Spleen (tissue), 11 donors: Measurements from ENCODE around the gene TSHZ2. TPM values are rescaled to one million over a fixed set of nuclear protein-coding genes. Genes with fewer than 3 reads are reported as not detected.

Experiments used
- DNase-seq: peaks from one replicate; pipeline ENCODE4 v3.0.0-alpha.2; 2020
- H3K27ac ChIP-seq, 8 donors: fragments of 200-600 bp; sonication (generic) in 7 of 8; 1 replicate in 4 of 8; 2 replicates in 4 of 8; pipeline versions ENCODE4 v1.5.0 to v1.8.0; 2016 to 2021; ENCODE audit warnings: inconsistent platforms in 4 of 8, mild to moderate bottlenecking in 4 of 8, moderate library complexity in 1 of 8
- H3K27me3 ChIP-seq, 7 donors: fragments of 200-600 bp; sonication (generic) in 6 of 7; replicated peaks in 1 of 7; 1 replicate in 4 of 7; 2 replicates in 3 of 7; pipeline versions ENCODE4 v1.5.0 to v1.8.0; 2016 to 2021; ENCODE audit warnings: inconsistent platforms in 3 of 7, mild to moderate bottlenecking in 1 of 7
- H3K36me3 ChIP-seq, 6 donors: fragments of 200-600 bp; sonication (generic) in 5 of 6; 1 replicate in 4 of 6; 2 replicates in 2 of 6; pipeline versions ENCODE4 v1.5.0 to v1.8.0; 2016 to 2021; ENCODE audit warnings: inconsistent platforms in 2 of 6
- H3K4me1 ChIP-seq, 6 donors: fragments of 200-600 bp; sonication (generic) in 5 of 6; 1 replicate in 3 of 6; 2 replicates in 3 of 6; pipeline versions ENCODE4 v1.5.0 to v1.8.0; 2016 to 2021; ENCODE audit warnings: inconsistent platforms in 3 of 6
- H3K4me3 ChIP-seq, 8 donors: fragments of 200-600 bp; sonication (generic) in 7 of 8; 1 replicate in 4 of 8; 2 replicates in 4 of 8; pipeline versions ENCODE4 v1.5.0 to v1.8.0; 2016 to 2021; ENCODE audit warnings: inconsistent platforms in 4 of 8, mild to moderate bottlenecking in 4 of 8, moderate library complexity in 2 of 8
- H3K9me3 ChIP-seq, 8 donors: fragments of 200-600 bp; sonication (generic) in 7 of 8; 1 replicate in 4 of 8; 2 replicates in 4 of 8; pipeline versions ENCODE4 v1.5.0 to v1.8.0; 2016 to 2021; ENCODE audit warnings: inconsistent platforms in 4 of 8
- POLR2A ChIP-seq, 3 donors: fragments of 450-650 bp; IDR thresholded peaks; one replicate each; pipeline ENCODE4 v1.5.1; 2017; ENCODE audit warnings: antibody characterized with exemption in 3 of 3, mild to moderate bottlenecking in 1 of 3
- POLR2AphosphoS5 ChIP-seq, 3 donors: sonication (generic); formaldehyde crosslinking; IDR thresholded peaks; one replicate each; pipeline ENCODE4 v1.5.1; 2017; ENCODE audit warnings: antibody characterized with exemption in 3 of 3
- WGBS, 5 donors: extraction: QIAGEN DNeasy Blood & Tissue Kit in 3 of 5; methylation state at CpG; one replicate each; pipeline versions ENCODE4 v1.1.5 to v1.1.7; 2013 to 2018; 5-methylcytosine and 5-hydroxymethylcytosine counted together
- intact Hi-C: fragments of 100-400 bp; cut with DNase I; formaldehyde crosslinking; loops from one replicate; pipeline ENCODE4 v1.15.0; 2023; ENCODE audit warnings: low total_unique reads
- polyA plus RNA-seq, 3 donors: library from polyadenylated mRNA; stranded (reverse); fragments of 200-250 nt; gene quantifications; one replicate each; pipeline ENCODE4 v1.2.1, GENCODE V29; 2013
- total RNA-seq, 7 donors: library from RNA; depleted of rRNA in 3 of 7; stranded (reverse); fragments of >200 nt in 3 of 7; fragmentation: NEBNext Ultra II Directional in 4 of 7; extraction: Animal tissue kit (Norgen Biotek cat#: 25700) in 4 of 7; gene quantifications; one replicate each; pipeline versions ENCODE4 v1.1.0 to v1.2.1, GENCODE V29; 2016 to 2021
- TF ChIP-seq, protein P1 (sequence below), 11 experiments: fragments of 200-600 bp in 7 of 11; fragments of 450-650 bp in 4 of 11; sonication (generic) in 4 of 11; IDR thresholded peaks in 8 of 11; conservative IDR thresholded peaks in 3 of 11; 1 replicate in 7 of 11; 2 replicates in 4 of 11; pipeline versions ENCODE4 v1.4.0 to v1.8.0; 2016 to 2021; ENCODE audit warnings: antibody characterized with exemption in 11 of 11, inconsistent platforms in 4 of 11, mild to moderate bottlenecking in 1 of 11
- donor health status: healthy with polysubstance abuse.
- donor health status: DM: no; HTN: no; CAD: no; lungs with moderate emphysema.
- donor health status: DM: no; HTN: no; CAD: no.
- donor health status: Bipolar disorder and iron deficiency.
- donor health status: healthy.
- donor health status: DM: no; HTN: no; CAD: no.
- donor health status: DM: yes; HTN: yes; CAD: no.

The TSHZ2 gene
- total and polyA plus RNA-seq, 10 donors: 0.86 to 19.2 (median 15.7) TPM

GRCh38 chr20:53274365-53274764 lies 302.2 kb downstream of the TSHZ2 start:
- TF ChIP-seq POLR2A (IDR thresholded peaks at IDR 0.05): no peak
- TF ChIP-seq POLR2AphosphoS5 (IDR thresholded peaks at IDR 0.05): no peak
- TF ChIP-seq, protein P1, sequence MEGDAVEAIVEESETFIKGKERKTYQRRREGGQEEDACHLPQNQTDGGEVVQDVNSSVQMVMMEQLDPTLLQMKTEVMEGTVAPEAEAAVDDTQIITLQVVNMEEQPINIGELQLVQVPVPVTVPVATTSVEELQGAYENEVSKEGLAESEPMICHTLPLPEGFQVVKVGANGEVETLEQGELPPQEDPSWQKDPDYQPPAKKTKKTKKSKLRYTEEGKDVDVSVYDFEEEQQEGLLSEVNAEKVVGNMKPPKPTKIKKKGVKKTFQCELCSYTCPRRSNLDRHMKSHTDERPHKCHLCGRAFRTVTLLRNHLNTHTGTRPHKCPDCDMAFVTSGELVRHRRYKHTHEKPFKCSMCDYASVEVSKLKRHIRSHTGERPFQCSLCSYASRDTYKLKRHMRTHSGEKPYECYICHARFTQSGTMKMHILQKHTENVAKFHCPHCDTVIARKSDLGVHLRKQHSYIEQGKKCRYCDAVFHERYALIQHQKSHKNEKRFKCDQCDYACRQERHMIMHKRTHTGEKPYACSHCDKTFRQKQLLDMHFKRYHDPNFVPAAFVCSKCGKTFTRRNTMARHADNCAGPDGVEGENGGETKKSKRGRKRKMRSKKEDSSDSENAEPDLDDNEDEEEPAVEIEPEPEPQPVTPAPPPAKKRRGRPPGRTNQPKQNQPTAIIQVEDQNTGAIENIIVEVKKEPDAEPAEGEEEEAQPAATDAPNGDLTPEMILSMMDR (IDR thresholded peaks at IDR 0.05 in 8 of 11, conservative IDR thresholded peaks at IDR 0.05 in 3 of 11): no peak
- Histone ChIP-seq H3K4me3 (no peak overlapping the region), H3K27me3 (no peaks in the 10 kb centered on the region), H3K9me3 (no peaks in the 10 kb centered on the region), H3K4me1 (no peaks in the 10 kb centered on the region), H3K27ac (no peak overlapping the region), H3K36me3 (no peaks in the 10 kb centered on the region)
- no peak for DNase-seq
- intact Hi-C loops: no loop called here
- WGBS, 5 donors: 80 to 93% (median 86%) methylated on average over 5 of the region's 5 CpGs

DNA sequence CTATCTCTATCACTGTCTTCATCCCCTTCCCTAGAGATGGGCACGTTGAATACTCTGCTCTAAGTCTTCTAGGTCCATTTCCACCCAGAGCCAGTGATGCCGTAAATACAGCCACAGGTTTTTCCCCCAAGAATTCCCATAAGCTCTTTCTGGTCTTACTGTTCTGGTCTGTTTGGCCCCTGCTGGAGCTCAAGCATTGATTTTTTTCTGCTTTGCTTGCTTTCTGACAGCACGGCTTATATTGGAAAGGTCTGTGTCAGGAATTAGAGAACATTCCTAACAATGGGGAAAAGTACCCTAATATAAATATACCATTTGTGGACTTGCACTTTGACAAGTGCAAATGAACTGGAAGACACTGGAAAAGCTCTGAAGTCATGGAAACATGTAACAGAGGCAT lies 302.6 kb downstream of the TSHZ2 start:
- no peak overlapping the region for H3K4me3 ChIP-seq
- DNase-seq: no peak
- H3K36me3 ChIP-seq: no peaks in the 10 kb centered on the region
- intact Hi-C loops: no loop called here
- H3K4me1 ChIP-seq: no peaks in the 10 kb centered on the region
- TF ChIP-seq, protein P1 (IDR thresholded peaks at IDR 0.05 in 8 of 11, conservative IDR thresholded peaks at IDR 0.05 in 3 of 11): no peak
- TF ChIP-seq POLR2AphosphoS5 (IDR thresholded peaks at IDR 0.05) (no peak), POLR2A (IDR thresholded peaks at IDR 0.05) (no peak)
- H3K27me3 ChIP-seq: no peaks in the 10 kb centered on the region
- WGBS, 5 donors: 66 to 87% (median 73%) methylated on average over 3 of the region's 3 CpGs
- H3K27ac ChIP-seq: no peak overlapping the region
- H3K9me3 ChIP-seq: no peaks in the 10 kb centered on the region

GRCh38 chr20:53276143-53276542 lies 304.0 kb downstream of the TSHZ2 start:
- TF ChIP-seq POLR2A (IDR thresholded peaks at IDR 0.05) (no peak), POLR2AphosphoS5 (IDR thresholded peaks at IDR 0.05) (no peak)
- TF ChIP-seq, protein P1 (IDR thresholded peaks at IDR 0.05 in 8 of 11, conservative IDR thresholded peaks at IDR 0.05 in 3 of 11): no peak
- H3K27me3 ChIP-seq: no peaks in the 10 kb centered on the region
- 80 to 96% (median 94%) methylated on average over 3 of the region's 3 CpGs for WGBS, 5 donors
- no peaks in the 10 kb centered on the region for H3K9me3 ChIP-seq
- H3K36me3 ChIP-seq: no peaks in the 10 kb centered on the region
- no peak overlapping the region for H3K4me3 ChIP-seq
- no peaks in the 10 kb centered on the region for H3K4me1 ChIP-seq
- H3K27ac ChIP-seq: no peak overlapping the region
- no peak for DNase-seq
- intact Hi-C loops: no loop called here

GRCh38 chr20:53278555-53278954 lies 306.4 kb downstream of the TSHZ2 start:
- Histone ChIP-seq H3K27ac (no peak overlapping the region), H3K36me3 (no peaks in the 10 kb centered on the region), H3K4me3 (no peak overlapping the region), H3K9me3 (no peaks in the 10 kb centered on the region), H3K4me1 (no peaks in the 10 kb centered on the region), H3K27me3 (no peaks in the 10 kb centered on the region)
- intact Hi-C loops: no loop called here
- no peak for DNase-seq
- TF ChIP-seq POLR2AphosphoS5 (IDR thresholded peaks at IDR 0.05): no peak
- TF ChIP-seq, protein P1 (IDR thresholded peaks at IDR 0.05 in 8 of 11, conservative IDR thresholded peaks at IDR 0.05 in 3 of 11): no peak
- no peak for TF ChIP-seq POLR2A (IDR thresholded peaks at IDR 0.05)
- 90 to 97% (median 95%) methylated on average over 1 of the region's 1 CpG for WGBS, 5 donors
